Measurements from ENCODE around the gene ISYNA1.

- TF ChIP-seq CTCF (IDR thresholded peaks at IDR 0.05): no peak
- TF ChIP-seq POLR2AphosphoS5 (IDR thresholded peaks at IDR 0.05): no peak
- no peak for TF ChIP-seq POLR2A (IDR thresholded peaks at IDR 0.05)
These were observed 14.5 kb upstream of the ISYNA1 start for GRCh38 chr19:18452386-18452785.
